ENCODE data around the gene CDA. TPM values are rescaled to one million over a fixed set of nuclear protein-coding genes. Genes with fewer than 3 reads are reported as not detected.

Gene CDA
- 1.5 TPM in 1 of 2 replicates, not detected in the other for total RNA-seq (2014; rRNA removed; shearing (Covaris generic))

DNA sequence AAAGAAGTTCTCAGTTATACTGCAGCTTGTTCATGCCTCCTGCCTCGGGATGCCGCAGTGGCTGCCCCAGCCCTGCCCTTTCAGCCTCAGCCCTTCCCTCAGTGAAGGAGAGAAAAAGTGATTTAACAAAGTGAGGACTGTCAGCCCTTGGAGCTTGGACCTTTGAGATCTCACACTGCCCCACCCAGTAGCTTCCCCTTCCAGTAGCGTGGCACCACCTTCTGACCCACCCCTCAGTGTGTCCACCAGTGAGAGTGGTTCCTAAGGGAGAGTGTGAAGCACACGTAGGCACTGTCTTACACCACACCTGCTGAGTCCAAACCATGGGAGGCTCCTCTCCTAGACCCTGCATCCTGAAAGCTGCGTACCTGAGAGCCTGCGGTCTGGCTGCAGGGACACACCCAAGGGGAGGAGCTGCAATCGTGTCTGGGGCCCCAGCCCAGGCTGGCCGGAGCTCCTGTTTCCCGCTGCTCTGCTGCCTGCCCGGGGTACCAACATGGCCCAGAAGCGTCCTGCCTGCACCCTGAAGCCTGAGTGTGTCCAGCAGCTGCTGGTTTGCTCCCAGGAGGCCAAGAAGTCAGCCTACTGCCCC, at the start of gene CDA:
Gene CDA, plus strand, starts transcription at position 464 of the 592 bp plus-strand sequence. Its CDS starts 33 bp downstream, at position 497.
- DNase-seq (ENCODE audit: low read depth), result no peak

DNA sequence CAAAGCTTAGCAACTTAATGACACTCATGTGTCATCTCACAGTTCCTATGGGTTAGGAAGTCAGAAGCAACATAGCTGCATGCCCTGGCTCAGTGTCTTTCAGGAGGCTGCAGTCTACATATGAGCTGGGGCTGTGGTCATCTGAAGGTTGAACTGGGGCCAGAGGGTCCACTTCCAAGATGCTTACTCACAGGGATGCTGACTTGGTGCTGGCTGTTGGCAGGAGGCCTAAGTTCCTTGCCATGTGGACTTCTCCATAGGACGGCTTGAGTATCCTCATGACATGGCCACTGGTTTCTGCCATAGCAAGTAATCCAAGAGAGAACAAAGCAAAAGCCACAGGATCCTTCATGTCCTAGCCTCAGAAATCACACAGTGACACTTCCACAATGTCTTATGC, 48.6 kb upstream of the CDA start:
- no peak for DNase-seq (ENCODE audit: low read depth)

- no peak for DNase-seq (ENCODE audit: low read depth)
Measured at GRCh38 chr1:20546637-20547036, 42.3 kb upstream of the CDA start.

GRCh38 chr1:20551161-20551560, 37.7 kb upstream of the CDA start:
- DNase-seq (ENCODE audit: low read depth), result no peak

- peak; percentile 66 for DNase-seq (ENCODE audit: low read depth)
Measured at GRCh38 chr1:20551945-20552727, 36.8 kb upstream of the CDA start, which contains the start of gene FAM43B. Gene FAM43B, plus strand, starts transcription at chr1:20552573. Its CDS starts 401 bp downstream, at chr1:20552974.

- DNase-seq (ENCODE audit: low read depth), result peak; percentile 46
Measured at GRCh38 chr1:20552728-20553445, 36.0 kb upstream of the CDA start.

- DNase-seq (ENCODE audit: low read depth), result no peak
Measured at GRCh38 chr1:20555025-20555757, 33.7 kb upstream of the CDA start.

- no peak for DNase-seq (ENCODE audit: low read depth)
Measured at GRCh38 chr1:20555758-20556120, 33.2 kb upstream of the CDA start.

GRCh38 chr1:20558191-20558590, 30.7 kb upstream of the CDA start:
- DNase-seq (ENCODE audit: low read depth), result no peak

DNA sequence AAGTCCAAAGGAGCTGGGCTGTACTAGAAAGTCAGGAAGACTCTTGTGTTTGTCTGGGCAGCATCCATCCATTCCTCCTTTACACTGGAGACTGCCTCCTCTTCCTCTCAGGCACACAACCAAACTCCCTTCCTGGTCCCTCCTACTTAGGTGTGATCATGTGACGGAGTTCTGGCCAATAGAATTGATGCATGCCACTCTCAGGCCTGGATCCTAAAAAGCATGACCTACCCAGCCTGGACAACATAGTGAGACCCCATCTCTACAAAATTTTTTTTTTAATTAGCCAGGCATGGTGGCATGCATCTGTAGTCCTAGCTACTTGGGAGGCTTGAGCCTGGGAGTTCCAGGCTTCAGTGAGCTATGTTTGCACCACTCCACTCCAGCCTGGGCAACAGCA, 27.9 kb upstream of the CDA start:
- no peak for DNase-seq (ENCODE audit: low read depth)

DNA sequence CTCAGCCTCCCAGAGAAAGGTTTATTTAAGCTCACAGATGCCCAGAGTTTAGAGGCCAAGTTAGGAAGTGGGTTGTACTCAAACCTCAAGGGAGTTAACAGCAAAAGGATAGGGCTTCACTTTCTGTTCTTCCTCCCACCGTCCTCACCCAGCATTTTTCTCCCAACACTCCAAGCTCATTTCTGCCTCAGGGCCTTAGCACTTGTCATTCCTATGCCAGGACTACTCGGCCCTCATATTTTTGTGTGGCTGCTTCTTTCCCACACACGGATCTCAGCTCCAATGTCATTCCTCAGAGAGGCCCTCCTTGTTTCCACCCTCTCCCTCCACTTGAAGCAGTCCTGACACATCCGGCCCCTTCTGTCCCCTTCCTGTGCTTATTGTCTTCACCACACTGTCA, 23.7 kb upstream of the CDA start:
- no peak for DNase-seq (ENCODE audit: low read depth)

GRCh38 chr1:20569523-20570098, 19.3 kb upstream of the CDA start:
- DNase-seq (ENCODE audit: low read depth), result no peak

DNA sequence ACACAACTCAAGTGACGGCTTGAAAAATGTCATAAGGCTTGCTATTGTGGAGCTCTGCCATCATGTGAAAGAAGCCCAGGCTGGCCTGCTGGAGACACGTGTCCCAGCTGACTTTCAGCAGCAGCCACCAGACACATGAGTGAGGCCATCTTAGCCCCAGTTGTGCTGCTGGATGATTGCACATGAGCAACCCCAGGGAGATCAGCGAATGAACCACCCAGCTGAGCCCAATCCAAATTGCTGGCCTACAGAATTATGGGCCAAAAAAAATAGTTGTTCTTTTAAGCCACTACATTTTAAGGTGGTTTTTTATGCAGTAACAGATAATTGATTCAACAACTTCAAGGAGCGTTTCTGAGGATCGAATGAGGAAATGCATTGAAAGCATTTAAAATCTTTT, 17.5 kb upstream of the CDA start:
- DNase-seq (ENCODE audit: low read depth), result no peak

DNA sequence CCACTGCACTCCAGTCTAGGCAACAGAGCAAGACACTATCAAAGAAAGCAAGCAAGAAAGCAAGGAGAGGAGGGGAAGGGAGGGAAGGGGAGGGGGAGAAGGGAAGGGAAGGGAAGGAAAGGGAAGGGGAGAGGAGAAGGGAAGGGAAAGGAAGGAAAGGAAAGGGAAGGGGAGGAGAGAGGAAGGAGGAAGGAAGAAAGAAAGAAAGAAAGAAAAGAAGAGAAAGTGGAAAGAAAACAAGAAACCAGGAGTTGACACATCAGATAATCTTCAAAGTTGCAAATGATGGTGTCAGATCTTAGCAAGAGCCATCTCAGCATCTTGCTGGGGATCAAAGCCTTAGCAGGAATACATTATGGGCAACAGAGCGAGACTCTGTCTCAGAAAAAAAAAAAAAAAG, 14.9 kb upstream of the CDA start:
- no peak for DNase-seq (ENCODE audit: low read depth)

DNA sequence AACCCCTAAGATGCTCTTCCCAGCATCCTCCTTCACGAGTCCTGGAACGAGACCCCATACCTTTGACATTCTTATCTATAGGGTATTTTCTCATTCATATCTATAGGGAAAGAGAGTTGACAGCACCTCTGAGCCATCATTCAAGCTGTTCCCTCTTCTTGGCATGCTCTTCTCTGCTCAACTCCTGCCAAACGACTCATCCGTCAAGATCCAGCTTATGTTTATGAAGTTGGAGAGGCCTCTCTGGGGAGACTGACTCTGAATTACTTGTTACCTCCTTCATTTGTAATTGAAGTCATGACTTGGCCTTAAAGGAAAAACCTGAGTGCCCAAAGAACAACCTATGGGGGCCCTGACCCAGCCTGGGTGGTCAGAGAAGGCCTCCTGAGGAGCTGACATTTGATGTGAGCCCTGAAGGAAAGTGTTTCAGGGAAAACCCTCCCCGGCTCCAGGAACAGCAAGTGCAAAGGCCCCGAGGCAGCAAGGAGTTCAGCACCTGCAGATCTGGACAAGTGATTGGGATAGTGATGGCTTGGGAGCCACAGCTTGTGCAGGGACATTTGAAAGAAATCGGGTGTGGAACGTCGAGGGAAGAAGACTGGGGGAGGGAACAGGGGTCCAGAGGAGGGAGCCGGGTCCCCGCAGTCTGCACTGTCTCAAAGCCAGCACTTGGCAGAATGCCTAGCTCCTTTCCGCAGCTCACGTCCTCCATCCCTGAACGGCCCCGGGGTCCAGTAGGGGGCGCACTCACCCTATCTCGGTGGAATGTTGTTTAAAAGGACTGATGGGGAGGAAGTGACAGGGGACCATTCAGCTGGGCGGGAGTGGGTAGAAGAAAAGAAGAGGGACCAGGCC, 14.0 kb upstream of the CDA start:
- peak; percentile 91 for DNase-seq (ENCODE audit: low read depth)

DNA sequence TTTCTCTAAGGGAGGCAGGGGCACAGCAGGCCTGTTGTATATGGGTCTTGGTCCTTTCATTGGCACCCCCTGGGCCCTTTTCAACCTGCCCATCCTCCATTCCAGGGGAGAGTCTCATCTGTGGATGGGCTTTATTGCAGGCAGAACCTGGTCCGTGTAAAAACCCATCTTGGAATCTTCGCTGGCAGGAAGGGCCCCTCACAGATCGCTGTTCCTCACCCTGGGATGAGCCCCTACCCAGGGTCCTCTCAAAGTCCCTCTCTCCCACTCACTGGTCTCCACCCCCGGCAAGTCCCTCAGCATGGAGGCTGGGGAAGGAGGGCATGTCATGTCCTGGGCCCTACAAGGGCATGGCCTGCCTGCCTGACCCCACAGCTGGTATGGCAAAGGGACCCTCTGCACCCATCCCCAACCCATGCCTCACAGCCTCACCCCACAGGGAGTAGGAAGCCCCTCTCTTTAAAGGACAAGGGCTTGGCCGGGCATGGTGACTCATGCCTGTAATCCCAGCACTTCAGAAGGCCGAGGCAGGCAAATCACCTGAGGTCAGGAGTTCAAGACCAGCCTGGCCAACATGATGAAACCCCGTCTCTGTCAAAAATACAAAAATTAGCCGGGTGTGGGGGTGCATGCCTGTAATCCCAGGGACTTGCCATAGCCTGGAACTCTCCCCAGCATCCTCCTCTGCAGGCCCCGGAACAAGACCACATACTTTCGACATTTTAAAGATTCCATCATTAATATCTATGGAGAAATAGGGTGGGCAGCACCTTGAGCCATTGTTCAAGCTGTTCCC, 13.2 kb upstream of the CDA start:
- no peak for DNase-seq (ENCODE audit: low read depth)

DNA sequence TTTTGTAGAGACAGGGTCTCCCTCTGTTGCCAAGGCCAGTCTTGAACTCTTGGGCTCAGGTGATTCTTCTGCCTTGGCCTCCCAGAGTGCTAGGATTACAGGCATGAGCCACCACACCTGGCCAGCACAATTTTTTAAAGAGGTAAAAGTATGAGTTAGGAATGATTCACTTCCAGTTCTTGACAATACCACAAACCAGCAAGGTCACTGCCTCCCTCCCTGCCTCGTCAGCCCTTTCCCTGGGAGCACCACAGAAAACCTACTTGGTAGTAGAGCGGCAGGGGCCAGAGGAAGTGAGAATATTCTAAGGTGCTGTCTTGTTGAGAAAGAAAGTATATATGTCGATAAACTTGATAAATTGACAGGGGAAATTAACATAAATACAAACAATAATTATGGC, 10.8 kb upstream of the CDA start:
- peak; percentile 52 for DNase-seq (ENCODE audit: low read depth)

DNA sequence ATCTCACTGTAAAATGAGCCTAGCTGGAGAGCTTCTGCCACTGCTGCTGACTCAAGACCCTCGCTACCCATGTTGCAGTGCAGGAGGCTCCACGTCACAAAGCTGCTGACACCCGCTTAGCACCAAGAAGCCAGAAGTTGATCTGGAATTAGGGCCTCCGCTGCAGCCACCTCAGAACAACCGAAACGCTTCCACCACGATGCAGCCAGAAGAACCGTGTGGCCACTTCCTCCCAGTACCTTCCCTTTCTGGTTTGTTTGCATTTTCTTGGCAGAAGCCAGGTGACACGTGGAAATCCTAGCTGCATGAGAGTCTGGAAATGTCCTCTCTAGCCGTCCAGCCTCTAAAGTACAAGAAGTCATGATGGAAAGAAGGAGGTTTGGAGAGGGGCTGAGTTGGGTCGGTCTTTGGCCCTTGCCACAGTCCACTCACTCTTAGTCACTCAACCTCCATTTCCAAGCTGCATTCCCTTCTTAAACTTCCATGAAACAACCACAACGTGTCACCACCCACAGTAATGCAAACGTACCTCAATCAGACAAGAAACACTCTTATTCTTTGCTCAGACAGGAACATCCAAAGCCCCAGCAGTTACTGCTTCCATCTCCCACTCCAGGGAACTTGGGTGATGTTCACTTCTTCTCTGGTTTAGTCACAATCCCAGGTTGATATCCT, 10.0 kb upstream of the CDA start:
- DNase-seq (ENCODE audit: low read depth), result peak; percentile 57

DNA sequence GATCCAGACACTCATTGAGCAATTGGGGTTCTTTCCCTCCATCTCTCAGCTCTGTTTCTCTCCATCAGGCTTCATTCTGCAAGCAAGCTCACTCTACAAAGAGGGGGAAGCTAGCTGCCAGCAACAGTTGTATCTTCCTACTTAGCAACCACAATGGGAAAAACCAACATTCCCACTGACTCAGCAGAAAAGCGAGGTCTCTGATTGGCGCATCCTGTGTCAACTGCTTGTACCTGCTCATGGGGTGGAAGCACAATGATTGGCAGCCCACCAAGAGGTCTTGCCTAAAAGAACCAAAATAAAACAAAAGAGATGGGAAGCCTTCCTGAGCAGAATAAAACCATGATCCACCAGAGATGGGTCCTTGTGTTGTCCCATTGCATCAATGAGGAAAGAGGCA, 4.0 kb upstream of the CDA start:
- DNase-seq (ENCODE audit: low read depth), result peak; percentile 66

Measured in Daoy (cell line).